ENCODE measurements around the gene FLCN. TPM values are rescaled to one million over a fixed set of nuclear protein-coding genes. Genes with fewer than 3 reads are reported as not detected.
A peak's percentile ranks its signal among the peaks of the same experiment; 100 is the strongest.

Gene FLCN
- total and polyA plus RNA-seq, 2 of the 13 experiments (the other 11 are each of a cell fraction or from before 2014, with no cell fraction given) = 16.6 to 24.9 TPM

- Histone ChIP-seq H3K9ac (ENCODE audit: insufficient read depth, low read depth, low read length) (peak overlapping the region; percentile 88), H4K20me1 (ENCODE audit: insufficient read depth, low read length) (no peaks in the 10 kb centered on the region), H2AFZ (ENCODE audit: low read length) (no peak overlapping the region), H3K9me3 (ENCODE audit: low read length) (no peaks in the 10 kb centered on the region), H3K27me3 (ENCODE audit: control insufficient read depth in 1 of 2, insufficient read depth in 2 of 2, low read length in 2 of 2) (no peaks in the 10 kb centered on the region; a peak in 1 of 5 replicates), H3K4me3 (replicated peaks in 1 of 3; ENCODE audit: insufficient read depth in 1 of 3, low read depth in 2 of 3, low read length in 3 of 3) (peak overlapping the region; percentile 40 to 85 (median 75); a peak in 4 of 6 replicates), H3K79me2 (ENCODE audit: insufficient read depth, low read length) (peaks cover 21% of the 10 kb centered on the region), H3K4me1 (ENCODE audit: insufficient read depth, low read length) (peaks cover 38% of the 10 kb centered on the region), H3K4me2 (ENCODE audit: low read depth, low read length) (peak overlapping the region; percentile 98), H3K27ac (ENCODE audit: extremely low read length, insufficient read depth, low read length) (peak overlapping the region; percentile 75), H3K36me3 (replicated peaks in 1 of 2; ENCODE audit: control insufficient read depth in 1 of 2, insufficient read depth in 2 of 2, low read length in 2 of 2) (peaks cover 8 to 21% of the 10 kb centered on the region in 2 experiments; a peak in 4 of 5 replicates)
- in situ Hi-C loops (cut with HindIII; ENCODE audit: extremely low pct_ligation_motif_present, low pct_unique_long_range_greater_than_20kb) = no loop called here
- intact Hi-C loops (cut with micrococcal nuclease; ENCODE audit: unreplicated experiment) = loop anchor here (10.0 kb wide), 1 partner anchor 108 kb away; no protein-coding TSS in a partner anchor
- ChIA-PET CTCF (ENCODE audit: low intra/inter-chr PET ratio, low total read pairs) (no interaction called here), POLR2A (interaction anchor here (1.3 to 2.8 kb wide), 2 partner anchors 29 to 74 kb away, joined by 4 to 12 read pairs; partner anchors contain the start of genes COPS3 and FLCN)
- WGBS (ENCODE audit: low lambda C conversion rate) = 16% methylated on average over 6 of the region's 16 CpGs
- FAIRE-seq = peak; percentile 23
- no peak; the same call in 2 of the 3 replicates for ATAC-seq
- no peak for DNase-seq (ENCODE audit: low spot score)
- BruUV-seq (replicated peaks) = TSS peak; percentile 94
- TF ChIP-seq ZNF496 (CRISPR knock-in tag; IDR thresholded peaks at IDR 0.05; ENCODE audit: insufficient replicate concordance) (no peak), HBP1 (CRISPR knock-in tag; IDR thresholded peaks at IDR 0.05; ENCODE audit: low read depth) (no peak), ZNF770 (CRISPR knock-in tag; IDR thresholded peaks at IDR 0.05) (no peak), ARID3A (IDR thresholded peaks at IDR 0.05; ENCODE audit: low read depth, low read length) (no peak), TEAD2 (CRISPR knock-in tag; IDR thresholded peaks at IDR 0.05) (no peak), USF2 (IDR thresholded peaks at IDR 0.05; ENCODE audit: low read depth, low read length) (no peak), USF2 (CRISPR knock-in tag; IDR thresholded peaks at IDR 0.05; ENCODE audit: borderline replicate concordance) (0 out of 2 replicates have a peak, but pooled peaks have one; percentile 54), HDAC2 (CRISPR knock-in tag; IDR thresholded peaks at IDR 0.05) (peak; percentile 3; the same call in 1 of the 2 replicates), ZNF562 (CRISPR knock-in tag; IDR thresholded peaks at IDR 0.05; ENCODE audit: borderline replicate concordance) (no peak), ZNF788 (CRISPR knock-in tag; IDR thresholded peaks at IDR 0.05; ENCODE audit: borderline replicate concordance) (0 out of 2 replicates have a peak, but pooled peaks have one; percentile 4), CSRNP1 (CRISPR knock-in tag; IDR thresholded peaks at IDR 0.05) (no peak), FIP1L1 (IDR thresholded peaks at IDR 0.05; ENCODE audit: borderline replicate concordance, insufficient read depth, low read depth, low read length) (no peak), NFE2L1 (CRISPR knock-in tag; IDR thresholded peaks at IDR 0.05; ENCODE audit: borderline replicate concordance) (peak; percentile 65; the same call in 1 of the 2 replicates), RBM39 (IDR thresholded peaks at IDR 0.05; ENCODE audit: low read depth, low read length, poor library complexity, severe bottlenecking) (peak; percentile 47)
These were observed 30.0 kb downstream of the FLCN start for GRCh38 chr17:17206913-17207335.
